Measurements from ENCODE around the gene LCE1A.

DNA sequence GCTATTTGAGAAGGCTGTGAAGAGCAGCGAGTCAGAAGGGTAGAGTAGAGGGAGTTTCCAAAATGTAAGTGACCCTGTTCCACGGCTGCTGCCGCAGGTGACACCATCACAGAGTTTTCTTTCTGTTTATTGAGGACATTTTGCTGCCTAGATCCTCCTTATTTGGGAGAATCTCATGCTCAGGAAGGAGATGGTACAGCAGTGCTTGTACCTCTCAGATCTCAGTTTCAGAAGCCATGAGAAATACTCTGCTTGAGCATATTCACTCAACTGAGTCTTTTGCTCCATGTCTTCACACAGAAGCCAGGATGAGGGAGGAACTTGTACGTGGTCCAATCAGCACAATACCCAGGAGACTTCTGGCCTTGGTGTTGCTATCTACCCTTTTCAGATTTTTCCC is 34.1 kb downstream of the LCE1A start:
- TF ChIP-seq GATA2 (IDR thresholded peaks at IDR 0.05; ENCODE audit: low read depth, low read length) (no peak), GATA3 (IDR thresholded peaks at IDR 0.05; ENCODE audit: low read depth, low read length) (no peak)

All from SH-SY5Y (cell line).